GM18498 (cell line): ENCODE data around the gene CERS6.
"Not testable (repeated sequence)": the region's sequence is repeated elsewhere in the genome, so short reads cannot be mapped to it uniquely, and the experiment has no call there.

Source experiments
- ATAC-seq: cut with Tn5 transposase; IDR thresholded peaks from one replicate; pipeline ENCODE4 v1.9.1; 2021; ENCODE audit warnings: mild to moderate bottlenecking, moderate library complexity; ENCODE audit not compliant: unreplicated experiment

CERS6 gene

DNA sequence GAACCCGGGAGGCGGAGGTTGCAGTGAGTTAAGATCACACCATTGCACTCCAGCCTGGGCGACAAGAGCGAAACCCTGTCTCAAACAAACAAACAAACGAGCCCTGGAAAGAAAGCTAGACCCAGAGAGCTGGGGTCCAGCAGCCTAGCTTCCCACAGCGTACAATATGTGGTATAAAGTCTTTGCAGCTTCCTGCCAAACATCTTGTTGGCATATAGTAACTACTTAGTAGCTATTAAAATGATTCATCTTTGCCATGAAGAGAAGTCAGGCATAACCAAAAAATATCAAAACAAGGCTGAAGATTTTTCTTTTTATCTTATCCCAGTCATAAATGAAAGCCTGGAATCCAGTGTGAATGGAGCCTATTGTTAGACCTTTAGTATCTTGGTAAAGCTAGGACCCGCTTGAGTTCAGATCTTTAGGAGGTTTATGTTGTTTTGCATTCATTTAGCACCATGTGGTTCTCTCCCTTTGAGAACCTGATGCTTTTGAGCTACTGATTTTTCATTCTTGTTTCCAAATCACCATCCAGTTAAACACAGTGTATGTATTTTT lies 206.7 kb downstream of the CERS6 start:
- no peak for ATAC-seq

DNA sequence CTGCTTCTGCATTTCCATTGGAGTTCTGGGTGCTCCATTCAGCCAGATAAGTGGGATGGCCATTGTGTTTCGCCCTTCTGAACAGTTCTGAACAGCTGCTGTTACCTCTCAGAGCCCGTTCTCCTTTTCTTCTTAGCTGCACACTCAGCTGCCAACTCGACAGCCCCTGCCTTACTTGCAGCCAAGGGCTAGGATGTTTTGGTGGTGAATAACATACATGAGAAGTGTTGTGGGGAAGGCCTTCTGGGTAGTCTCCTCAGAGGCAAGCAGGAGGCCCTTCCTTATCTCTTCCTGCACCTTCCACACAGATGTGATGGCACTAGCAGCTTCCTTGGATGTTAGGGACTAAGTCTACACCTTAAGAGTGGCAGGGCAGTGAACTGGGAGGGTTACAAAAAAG lies 207.9 kb downstream of the CERS6 start:
- no peak for ATAC-seq

DNA sequence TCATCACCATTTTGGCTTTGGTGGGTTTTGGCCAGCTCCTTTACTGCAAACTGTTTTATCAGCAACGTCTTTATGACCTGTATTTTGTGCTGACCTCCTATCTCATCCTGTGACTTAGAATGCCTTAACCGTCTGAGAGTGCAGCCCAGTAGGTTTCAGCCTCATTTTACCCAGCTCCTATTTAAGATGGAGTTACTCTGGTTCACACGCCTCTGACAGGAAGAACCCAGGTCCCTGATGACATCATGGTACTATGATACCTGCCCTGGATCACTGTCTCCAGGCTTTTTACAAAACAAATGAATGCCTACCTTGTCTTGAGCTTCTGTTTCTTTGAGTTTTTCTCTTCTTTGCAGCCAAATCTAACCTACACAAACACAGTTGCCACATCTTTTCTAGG lies 208.6 kb downstream of the CERS6 start:
- not testable (repeated sequence) for ATAC-seq

DNA sequence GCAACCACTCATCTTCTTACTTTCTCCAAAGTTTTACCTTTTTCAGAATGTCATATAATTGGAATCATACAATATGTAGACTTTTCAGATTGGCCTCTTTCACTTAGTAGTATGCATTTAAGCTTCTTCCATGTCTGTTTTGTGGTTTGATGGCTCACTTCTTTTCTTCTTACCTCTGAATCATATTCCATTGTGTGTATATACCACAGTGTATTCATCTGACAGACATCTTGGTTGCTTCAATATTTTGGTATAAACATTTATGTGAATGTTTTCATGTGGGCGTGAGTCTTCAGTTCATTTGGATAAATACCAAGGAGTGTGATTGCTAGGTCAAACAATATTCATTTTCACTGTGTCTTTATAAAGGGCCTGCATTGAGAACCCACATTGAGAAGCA lies 210.3 kb downstream of the CERS6 start:
- no peak for ATAC-seq

DNA sequence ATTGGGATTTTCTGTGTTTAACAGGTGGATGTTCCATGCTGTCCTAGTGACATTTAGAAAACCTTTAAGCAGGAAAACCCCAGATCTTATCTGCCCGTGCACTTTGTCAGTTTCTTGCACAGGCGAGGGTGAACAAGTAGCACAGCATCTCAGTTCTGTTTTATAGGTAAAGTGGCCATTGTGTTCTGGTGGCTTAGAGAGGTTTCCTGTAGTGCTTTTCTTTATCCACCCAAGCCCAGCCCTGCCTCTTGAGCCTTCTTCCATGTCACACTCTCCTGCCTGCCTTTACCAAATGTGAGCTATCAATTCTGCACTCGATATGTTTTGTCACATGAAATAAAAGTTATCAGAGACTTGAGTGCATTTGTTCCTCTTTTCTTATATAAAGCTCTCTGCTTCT lies 211.1 kb downstream of the CERS6 start:
- ATAC-seq = no peak

DNA sequence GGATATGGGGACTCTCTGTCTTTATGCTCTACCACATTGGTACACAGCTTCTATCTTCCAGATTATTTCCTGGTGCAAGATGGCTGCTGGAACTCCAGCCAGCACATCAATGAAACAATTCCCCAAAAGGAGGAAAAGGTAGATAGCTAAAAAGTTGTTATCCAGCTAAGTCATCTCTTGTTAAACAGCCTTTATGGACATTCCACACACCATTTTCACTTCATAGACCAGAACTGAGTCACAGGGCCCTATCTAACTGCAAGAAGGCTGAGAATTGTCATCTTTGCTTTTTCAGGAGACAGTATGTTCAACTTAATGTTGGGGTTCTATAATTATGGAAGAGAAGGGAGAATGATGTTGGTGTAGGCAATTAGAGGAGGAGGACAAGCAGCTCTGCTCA lies 213.1 kb downstream of the CERS6 start:
- no peak for ATAC-seq

DNA sequence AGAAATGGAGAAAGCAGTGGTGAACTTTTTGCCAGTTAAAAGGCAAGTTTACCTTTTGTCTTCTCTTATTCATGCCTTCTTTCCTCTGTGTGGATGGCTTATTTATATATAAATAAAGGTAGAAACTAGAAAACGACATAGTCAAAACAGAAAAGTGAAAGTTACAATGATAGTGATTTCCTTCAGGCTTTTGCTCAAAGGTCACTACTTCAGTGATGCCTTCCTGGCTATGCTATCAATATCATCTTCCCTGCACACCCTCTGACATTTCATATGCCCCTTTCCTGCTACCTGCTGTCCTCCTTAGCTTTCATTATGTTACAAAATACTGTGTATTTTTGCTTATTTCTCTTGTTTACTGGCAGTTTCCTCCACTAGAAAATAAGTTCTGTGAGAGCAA lies 214.4 kb downstream of the CERS6 start:
- no peak for ATAC-seq

DNA sequence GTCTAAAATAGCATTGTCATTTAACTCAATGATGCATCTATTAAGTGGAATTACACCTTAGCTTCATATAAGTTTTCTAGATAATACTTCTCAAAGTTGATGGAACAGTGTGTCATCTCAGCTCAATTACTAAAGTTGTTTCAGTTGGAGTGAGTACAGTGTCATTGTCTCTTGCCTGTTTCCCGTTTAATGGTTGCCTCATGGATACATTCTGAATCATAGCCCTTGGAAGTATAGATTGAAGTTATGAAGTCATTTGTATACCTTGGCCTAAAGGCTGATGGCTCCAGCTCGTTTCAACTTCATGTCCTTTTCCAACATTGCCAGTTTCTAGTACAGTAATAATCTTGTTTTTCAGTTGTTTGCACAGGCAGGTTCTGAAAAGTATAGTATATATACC lies 215.9 kb downstream of the CERS6 start:
- ATAC-seq = no peak

DNA sequence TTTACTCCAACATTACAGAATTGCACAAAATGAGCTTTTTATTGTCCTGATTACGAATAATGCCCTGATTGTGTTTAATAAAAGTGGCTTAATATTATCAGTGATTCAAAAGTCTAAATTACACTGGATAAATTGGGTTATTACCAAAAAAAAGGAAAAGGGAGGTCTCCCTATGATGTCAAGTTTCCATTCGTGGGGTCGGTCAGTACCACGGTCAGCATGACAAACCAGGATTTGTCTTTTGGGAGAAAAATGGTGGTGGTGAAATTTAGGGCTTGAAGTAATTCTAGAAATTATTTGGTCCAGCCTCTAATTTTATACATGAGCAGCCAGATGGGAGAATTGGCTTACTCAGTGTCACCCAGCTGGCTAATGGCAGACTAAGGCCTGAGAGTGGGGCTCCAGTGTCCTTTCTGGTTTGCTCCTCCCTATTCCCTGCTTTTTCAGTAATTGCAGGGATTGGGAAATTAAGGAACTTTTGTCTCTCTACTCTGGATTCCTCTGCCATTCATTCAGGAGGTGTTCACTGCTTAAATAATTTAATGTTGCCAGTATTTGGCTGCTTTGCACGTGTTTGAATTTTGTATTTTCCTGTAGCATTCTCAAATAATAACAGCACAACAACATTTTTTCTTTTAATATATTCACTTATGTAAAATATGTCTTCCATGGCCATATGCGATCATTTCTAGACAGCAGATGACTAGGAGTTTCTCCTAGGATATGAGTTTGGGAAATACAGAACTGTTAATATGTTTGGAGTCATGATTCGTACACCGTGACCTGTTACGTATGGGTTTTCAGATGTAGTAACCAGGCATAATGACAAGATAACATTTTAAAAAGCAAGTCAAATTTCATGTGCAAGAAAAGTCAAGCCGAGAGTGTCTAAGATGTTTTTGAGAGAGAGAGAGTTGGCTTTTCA lies 217.5 kb downstream of the CERS6 start:
- ATAC-seq = no peak

DNA sequence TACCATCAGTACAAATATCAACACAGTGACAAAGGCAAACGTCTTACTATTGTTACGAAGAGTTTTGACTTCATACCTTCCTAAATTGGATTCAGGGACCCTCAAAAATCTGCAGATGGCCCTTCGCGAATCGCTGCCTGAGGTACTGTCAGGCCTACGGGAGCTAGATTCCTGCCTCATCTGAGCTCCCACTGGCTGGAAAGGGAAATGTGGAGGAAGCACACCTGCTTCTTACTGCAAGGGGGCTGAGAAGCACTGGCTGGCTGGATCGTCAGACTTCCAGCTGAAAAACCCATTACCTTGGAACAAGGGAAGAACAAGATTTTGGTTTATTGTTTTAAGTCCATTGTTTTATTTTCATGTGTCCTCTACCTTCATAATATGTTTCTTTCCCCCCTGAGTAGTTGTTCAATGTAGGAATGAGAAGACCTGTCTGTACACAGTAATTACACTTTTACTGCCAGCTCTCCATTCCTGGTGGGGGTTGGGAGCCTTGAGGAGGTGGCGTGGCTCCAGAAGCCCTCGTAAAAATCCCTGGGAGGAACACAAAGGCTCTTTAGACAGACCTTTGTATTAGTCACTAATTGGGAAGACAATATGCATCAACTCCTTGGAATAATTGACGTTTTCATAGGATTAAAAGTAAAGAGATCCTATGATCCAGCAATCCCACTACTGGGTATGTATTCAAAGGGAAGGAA lies 222.2 kb downstream of the CERS6 start:
- no peak for ATAC-seq

DNA sequence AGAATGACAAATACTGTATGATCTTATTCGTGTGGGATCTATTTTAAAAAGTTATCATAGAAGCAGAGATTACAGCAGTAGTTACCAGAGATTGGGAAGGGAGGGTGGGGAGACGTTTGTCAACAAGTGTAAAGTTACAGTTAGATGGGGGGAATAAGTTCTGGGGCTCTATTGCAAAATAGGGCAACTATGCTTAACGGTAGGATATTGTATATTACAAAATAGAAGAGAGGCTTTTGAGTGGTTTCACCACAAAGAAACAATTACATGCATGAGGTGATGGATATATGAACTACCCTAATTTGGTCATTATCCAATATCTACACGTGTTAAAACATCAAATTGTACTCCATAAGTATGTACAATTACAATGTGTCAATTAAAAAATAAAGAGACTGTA lies 223.0 kb downstream of the CERS6 start:
- no peak for ATAC-seq

DNA sequence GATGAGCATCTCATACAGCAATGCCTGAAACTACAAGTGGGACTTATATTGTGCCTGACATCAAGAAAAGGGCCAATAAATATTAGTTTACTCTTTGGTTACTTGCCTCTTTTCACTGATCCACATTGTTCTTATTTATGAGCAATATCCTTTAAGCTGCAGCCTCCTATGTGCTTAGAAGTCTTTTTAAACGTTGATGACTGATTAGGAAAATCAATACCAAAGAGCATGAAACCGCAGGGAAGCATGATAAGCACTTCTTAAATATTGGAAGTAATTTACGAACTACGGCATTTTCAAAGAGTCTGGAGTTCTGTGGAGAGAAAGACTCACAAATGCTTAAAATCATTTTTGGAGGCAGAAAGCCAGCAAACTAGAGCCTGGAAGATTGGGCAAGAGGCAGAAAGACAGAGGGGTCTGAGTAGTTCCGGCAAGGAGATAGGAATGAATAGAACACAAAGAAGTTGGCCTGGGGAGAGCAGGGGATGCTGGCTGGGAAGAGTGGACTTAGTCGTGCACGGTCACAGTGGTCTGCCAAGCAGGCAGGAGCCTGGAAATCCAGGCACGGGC lies 223.8 kb downstream of the CERS6 start:
- ATAC-seq = no peak

DNA sequence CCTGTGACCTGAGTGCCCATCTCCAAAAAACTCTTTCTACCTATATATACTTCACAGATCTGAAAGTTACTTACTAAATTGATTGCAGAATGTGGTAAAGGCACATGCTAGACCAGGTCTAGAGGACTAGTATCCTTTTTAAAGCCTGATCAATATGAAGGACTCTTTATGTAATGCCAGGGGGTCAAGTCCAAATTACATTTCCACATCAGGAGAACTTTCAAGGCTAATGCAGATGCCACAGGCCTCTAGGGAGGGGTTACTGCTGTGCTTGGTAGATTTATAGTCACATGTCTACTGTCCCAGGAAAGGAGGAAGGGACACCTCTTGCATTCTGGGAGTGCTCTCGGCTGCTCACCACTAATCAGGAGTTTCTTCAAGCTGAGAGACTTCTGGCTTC lies 227.9 kb downstream of the CERS6 start:
- no peak for ATAC-seq

DNA sequence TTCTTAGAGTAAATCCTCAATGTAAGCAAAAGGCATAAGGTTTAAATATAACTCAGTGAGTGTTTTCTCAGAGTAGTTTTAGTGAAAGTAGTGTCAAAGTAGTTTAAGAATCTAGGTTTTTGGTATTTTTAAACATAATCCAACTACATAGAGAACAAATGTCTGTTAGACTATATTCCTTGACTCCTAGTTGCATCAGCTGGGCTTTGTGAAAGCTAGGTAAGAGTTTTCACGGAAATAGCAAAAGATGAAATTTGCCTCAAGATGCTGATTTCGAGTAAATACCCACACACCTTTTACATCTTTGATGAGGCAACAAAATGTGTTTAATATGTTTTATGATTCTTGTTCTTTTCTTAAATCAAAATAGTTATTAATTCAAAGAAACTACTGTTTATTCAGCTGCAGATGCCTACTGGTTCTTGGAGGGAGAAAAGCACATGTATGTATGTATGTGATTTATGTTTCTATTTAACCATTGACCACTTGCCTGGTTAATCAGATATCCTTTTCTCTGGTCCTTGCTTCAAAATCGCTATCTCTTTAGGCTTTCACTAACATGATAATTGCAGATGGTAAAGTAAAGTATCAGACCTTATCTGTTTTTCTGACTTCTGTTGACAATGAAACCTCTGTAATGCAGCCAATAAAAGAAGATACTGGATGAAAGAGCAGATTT lies 229.0 kb downstream of the CERS6 start:
- ATAC-seq = no peak

DNA sequence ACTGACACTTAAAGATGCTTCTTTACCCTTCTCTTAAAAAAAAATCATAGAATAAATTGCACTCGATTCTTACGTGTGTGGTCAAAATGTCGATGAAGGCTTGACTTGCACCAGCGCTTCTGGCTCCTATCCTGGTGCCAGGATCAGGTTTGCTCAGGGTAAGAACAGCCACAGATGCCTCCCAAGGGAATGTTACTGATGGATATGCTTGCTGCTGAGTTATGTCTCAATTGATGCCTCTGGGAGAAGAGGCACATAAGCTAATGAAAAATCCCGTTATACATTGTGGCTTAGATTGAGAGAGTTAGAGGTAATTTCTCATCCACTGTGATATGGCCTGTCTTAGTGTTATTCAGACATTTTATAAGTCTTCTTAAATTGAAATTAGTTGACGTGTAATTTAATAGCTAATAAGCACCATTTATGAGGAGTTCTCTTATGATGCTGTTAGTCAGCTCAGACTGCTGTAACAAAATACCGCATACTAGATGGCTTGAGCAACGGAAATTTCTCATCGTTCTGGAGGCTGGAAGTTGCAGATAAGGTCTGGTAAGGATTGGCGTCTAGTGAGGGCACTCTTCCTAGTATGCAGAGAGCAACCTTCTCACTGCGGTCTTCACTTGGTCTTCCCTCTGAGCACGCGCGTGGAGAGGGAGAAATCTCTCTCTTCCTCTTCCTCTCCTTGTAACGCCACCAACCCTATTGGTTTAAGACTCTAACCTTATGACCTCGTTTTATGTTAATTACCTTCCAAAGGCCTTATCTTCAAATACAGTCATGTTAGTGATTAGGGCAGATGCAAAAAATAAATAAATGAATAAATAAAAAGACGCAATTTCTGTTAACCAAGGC lies 229.8 kb downstream of the CERS6 start:
- ATAC-seq = no peak

DNA sequence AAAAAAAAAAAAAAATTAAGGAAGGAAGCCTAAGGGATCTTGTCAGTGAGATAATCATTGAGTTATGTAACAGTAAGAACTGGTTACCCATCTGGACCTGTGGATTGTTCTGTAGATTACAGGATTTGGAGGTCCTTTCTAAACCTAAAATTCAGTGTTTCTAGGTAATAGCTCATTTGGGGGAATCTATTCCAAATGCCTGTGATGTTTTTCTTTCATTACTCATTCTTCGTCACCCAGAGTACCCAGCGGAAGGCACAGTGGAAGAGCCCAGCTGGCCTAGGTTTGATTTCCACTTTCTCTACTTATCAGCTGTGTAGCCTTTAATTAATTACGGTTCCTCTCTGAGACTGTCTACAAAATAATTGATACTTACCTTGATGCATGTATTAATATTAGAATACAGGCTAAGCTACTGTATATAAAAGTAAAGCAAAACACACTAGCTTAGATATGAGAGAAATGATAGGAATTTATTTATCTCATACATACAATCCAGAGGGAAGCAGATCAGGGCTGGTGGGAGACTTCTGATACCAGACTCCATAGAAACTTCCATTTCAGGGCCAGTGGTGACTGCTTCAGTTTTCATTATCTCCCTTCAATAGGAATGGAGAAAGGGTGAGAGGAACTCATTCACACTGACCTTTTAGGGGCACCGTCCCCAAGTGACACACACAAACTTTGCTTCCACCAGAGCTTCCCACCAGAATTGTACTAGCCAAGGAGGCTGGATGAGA lies 230.6 kb downstream of the CERS6 start:
- no peak for ATAC-seq

DNA sequence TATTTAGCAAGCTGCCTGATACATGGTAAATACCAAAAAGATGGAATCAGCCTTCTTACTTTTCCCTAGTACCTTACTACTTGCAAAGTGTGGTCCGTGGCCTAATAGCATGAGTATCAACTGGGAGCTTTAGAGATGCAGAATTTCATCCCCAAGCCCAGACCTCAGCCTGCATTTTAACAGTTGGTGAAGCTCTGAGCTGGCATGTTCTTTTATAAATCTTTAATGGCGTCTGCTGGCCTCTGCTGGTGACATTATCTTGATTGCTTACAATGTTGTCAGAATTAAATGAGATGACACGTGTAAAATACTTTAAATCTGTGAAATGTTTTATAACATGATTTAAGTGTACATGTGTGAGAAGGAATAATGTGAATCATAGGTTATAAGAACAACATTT lies 231.2 kb downstream of the CERS6 start:
- ATAC-seq = no peak

DNA sequence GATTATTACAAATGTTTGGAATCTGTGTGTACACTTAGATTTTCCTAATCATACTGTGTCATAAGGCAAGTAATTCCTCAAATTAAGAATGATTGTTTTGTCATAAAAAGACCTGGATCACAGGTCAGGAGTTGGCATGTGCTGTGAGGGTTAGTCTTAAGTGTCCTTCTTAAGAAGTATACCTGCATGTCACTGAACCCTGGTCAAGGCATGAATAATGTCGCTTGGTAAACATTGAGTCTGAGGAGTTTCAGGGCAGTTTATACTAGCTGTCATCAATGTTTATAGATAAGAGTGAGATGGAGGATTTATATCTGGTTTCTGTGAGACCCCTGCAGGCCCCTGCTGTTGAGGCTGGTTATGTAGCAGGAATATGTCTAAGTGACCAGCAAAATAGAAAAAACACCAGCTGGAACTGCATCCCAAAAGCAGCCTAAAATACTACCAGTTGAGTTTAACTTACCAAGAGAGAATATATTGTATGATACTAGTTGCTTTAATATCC lies 234.4 kb downstream of the CERS6 start:
- ATAC-seq = no peak

DNA sequence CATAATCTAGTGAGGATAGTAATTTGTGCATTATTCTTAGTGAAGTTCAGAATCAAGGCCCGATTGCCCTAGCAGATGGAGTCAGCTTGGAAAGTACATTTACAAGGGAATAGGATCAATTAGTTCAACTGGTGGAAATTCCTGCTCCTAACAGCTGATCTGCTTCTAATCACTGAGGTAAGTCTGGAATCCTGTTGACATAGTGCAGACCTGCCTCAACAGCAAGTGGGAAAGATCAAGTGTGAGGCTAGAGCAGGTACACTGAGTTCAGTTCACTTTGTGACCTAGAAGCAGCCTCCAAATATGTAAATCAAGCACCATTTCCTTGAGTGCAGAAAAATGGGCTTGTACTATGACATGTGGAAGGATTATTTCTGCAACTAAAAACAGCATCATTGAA lies 235.1 kb downstream of the CERS6 start:
- no peak for ATAC-seq
